ENCODE results near the gene EBF3. TPM values are rescaled to one million over a fixed set of nuclear protein-coding genes. Genes with fewer than 3 reads are reported as not detected.

Gene EBF3
- total RNA-seq, 4 donors from 2014 or later: 0.77 to 10.7 (median 6.0) TPM

GRCh38 chr10:129832573-129833467 lies 131.3 kb downstream of the EBF3 start:
- H3K9me3 ChIP-seq: no peaks in the 10 kb centered on the region
- no peak for DNase-seq
- TF ChIP-seq CTCF (IDR thresholded peaks at IDR 0.05) (no peak), POLR2A (IDR thresholded peaks at IDR 0.05) (no peak)
- intact Hi-C loops (cut with DNase I; ENCODE audit: low total_unique reads): no loop called here
- H3K27me3 ChIP-seq: no peaks in the 10 kb centered on the region
- no peak overlapping the region for H3K27ac ChIP-seq
- no peaks in the 10 kb centered on the region for H3K4me1 ChIP-seq
- H3K36me3 ChIP-seq: no peaks in the 10 kb centered on the region
- H3K4me3 ChIP-seq: no peak overlapping the region

GRCh38 chr10:129831150-129831549 lies 132.9 kb downstream of the EBF3 start:
- TF ChIP-seq POLR2A (IDR thresholded peaks at IDR 0.05): no peak
- no peak for TF ChIP-seq CTCF (IDR thresholded peaks at IDR 0.05)
- Histone ChIP-seq H3K9me3 (no peaks in the 10 kb centered on the region), H3K27ac (no peak overlapping the region), H3K27me3 (no peaks in the 10 kb centered on the region), H3K4me3 (no peak overlapping the region), H3K36me3 (no peaks in the 10 kb centered on the region), H3K4me1 (no peaks in the 10 kb centered on the region)
- intact Hi-C loops (cut with DNase I; ENCODE audit: low total_unique reads): no loop called here
- DNase-seq: no peak

GRCh38 chr10:129825826-129826225 lies 138.2 kb downstream of the EBF3 start:
- Histone ChIP-seq H3K36me3 (no peaks in the 10 kb centered on the region), H3K4me1 (no peaks in the 10 kb centered on the region), H3K9me3 (no peaks in the 10 kb centered on the region), H3K27me3 (no peaks in the 10 kb centered on the region), H3K4me3 (no peak overlapping the region), H3K27ac (no peak overlapping the region)
- no peak for TF ChIP-seq POLR2A (IDR thresholded peaks at IDR 0.05)
- TF ChIP-seq CTCF (IDR thresholded peaks at IDR 0.05): no peak
- intact Hi-C loops (cut with DNase I; ENCODE audit: low total_unique reads): no loop called here
- DNase-seq: no peak

- Histone ChIP-seq H3K27ac (no peak overlapping the region), H3K4me1 (no peaks in the 10 kb centered on the region), H3K36me3 (no peaks in the 10 kb centered on the region), H3K4me3 (no peak overlapping the region), H3K27me3 (no peaks in the 10 kb centered on the region), H3K9me3 (no peaks in the 10 kb centered on the region)
- DNase-seq: no peak
- intact Hi-C loops (cut with DNase I; ENCODE audit: low total_unique reads): no loop called here
- TF ChIP-seq POLR2A (IDR thresholded peaks at IDR 0.05) (no peak), CTCF (IDR thresholded peaks at IDR 0.05) (no peak)
Observed at GRCh38 chr10:129825221-129825620, 138.9 kb downstream of the EBF3 start.

- intact Hi-C loops (cut with DNase I; ENCODE audit: low total_unique reads): no loop called here
- no peak for DNase-seq
- no peak for TF ChIP-seq POLR2A (IDR thresholded peaks at IDR 0.05)
- TF ChIP-seq CTCF (IDR thresholded peaks at IDR 0.05): no peak
Observed at GRCh38 chr10:129820451-129820850, 143.6 kb downstream of the EBF3 start.

More at GRCh38 chr10:129820451-129820850, 143.6 kb downstream of the EBF3 start:
- Histone ChIP-seq H3K36me3 (no peaks in the 10 kb centered on the region), H3K9me3 (no peaks in the 10 kb centered on the region), H3K27ac (no peak overlapping the region), H3K27me3 (no peaks in the 10 kb centered on the region), H3K4me3 (no peak overlapping the region), H3K4me1 (no peaks in the 10 kb centered on the region)
